DMS153 (cell line): ENCODE data around the gene TBC1D4.
A peak's percentile ranks its signal among the peaks of the same experiment; 100 is the strongest.

Experiments
- DNase-seq: peaks from one replicate; lab custom pipeline; 2025; lab: John Stamatoyannopoulos, UW

The TBC1D4 gene

DNA sequence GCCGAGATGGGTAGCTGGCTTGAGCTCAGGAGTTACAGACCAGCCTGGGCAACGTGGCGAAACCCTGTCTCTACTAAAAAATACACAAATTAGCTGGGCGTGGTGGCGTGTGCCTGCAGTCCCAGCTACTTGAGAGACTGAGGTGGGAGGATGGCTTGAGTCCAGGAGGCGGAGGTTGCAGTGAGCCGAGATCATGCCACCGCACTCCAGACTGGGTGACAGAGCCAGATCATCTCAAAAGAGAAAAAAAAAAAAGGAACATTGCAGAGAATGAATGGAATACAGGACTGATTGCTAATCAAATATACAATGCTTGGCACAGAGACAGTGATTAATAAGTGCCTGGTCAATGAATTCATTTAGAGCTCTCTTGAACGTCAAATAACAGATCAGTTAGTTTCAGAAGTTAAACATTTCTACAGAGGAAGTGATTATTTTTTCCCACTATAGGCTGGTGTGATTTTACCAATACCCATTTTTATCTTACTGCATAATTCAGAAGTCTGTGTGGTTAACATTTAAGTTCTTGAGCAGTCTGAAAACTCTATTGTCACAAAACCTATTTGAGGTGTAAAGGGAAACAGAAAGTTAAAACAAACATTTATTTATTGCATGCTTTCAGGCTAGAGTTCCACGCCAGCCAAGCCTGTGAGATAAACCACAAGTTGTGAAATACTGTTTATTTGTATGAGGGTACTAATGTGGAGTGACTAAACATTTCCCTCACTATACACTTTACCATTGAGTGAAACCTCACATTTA is 7.7 kb upstream of the TBC1D4 start:
- DNase-seq: no peak

DNA sequence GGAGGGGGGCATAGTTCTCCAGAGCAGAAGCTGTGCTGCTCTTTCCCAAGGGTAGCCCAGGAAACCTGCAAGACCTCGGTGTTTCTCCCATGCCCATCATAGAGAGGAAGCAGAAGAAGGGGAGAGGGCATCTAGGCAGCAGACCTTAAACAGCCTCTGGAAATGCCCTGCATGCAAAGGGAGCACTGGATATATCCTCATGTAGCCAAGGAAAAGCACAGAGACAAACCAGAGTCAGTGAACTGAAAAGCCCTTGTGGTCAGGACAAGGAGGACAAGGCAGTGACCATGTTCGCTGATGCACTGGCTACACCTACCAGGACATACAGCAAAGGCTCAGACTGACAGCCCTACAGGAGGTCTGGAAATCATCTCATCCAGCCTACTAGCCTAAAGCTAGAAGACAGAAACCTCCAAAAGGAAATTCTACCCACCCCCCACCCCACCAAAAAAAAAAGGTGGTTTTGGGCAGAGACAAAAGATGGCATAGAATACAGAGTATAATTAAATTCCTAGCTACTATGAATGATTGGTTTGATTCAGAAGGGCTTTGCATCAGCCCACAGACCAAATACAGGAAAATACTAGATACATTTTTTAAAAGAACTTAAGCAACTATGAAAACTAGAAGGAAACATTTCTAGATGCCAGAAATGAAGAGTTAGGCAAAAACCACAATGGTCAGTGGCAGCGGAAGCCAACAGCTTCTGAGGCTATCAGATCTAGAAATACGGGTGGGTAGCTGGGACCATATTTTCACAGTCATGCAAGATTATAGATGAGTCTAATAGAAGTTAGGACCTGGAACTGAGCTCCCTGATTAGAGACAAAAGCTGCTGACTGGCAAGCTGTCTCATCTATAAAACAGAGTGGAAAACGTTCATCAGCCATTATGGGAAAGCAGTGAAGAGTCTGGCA is 4.4 kb upstream of the TBC1D4 start:
- no peak for DNase-seq

DNA sequence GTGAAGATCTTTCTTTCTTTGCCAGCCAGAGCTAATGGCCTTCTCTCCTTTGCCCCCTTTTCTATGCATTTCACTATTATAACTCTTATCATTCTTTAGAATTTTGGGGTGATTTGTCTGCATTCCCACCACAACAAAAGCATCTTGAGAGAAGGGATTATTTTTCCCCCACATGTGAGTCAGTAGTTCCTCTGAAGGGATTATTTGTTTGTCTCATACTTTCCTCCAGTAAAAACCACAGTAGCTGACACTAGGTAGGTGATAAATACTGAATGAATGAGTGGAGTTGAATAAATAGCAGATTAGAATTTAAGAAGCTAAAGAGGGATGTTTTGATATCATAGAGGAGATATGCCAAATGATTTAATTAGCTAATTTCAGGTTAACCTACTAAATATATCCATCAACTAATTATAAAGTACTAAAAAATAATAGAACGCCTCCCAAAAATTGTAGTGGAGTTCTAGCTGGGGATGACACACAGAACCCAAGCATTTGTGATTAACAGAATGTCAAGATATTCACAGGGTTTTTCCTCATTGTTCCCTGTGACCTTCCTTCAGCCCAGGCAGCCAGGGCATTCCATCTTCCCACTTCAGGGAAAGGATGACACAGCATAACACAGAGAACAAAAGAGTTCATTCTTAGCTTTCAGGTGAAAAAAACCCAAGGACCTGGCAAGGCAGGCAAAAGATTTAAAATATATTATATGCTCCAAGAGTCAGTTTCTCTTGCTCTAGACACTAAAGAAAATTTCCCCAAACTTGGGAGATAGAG is 3.5 kb upstream of the TBC1D4 start:
- DNase-seq: no peak

DNA sequence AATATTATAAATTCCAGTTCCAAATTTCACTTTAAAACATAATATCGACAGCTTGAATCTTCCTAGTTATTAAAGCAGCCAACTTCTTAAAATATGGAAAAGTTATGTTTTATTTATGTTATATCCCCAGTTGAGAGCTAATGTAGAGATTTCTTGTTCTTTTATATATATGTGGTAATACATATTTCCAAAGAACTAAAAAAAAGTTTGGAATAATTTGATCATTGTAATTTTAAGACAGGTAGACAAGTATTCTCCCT is 781 bp upstream of the TBC1D4 start:
- no peak for DNase-seq

DNA sequence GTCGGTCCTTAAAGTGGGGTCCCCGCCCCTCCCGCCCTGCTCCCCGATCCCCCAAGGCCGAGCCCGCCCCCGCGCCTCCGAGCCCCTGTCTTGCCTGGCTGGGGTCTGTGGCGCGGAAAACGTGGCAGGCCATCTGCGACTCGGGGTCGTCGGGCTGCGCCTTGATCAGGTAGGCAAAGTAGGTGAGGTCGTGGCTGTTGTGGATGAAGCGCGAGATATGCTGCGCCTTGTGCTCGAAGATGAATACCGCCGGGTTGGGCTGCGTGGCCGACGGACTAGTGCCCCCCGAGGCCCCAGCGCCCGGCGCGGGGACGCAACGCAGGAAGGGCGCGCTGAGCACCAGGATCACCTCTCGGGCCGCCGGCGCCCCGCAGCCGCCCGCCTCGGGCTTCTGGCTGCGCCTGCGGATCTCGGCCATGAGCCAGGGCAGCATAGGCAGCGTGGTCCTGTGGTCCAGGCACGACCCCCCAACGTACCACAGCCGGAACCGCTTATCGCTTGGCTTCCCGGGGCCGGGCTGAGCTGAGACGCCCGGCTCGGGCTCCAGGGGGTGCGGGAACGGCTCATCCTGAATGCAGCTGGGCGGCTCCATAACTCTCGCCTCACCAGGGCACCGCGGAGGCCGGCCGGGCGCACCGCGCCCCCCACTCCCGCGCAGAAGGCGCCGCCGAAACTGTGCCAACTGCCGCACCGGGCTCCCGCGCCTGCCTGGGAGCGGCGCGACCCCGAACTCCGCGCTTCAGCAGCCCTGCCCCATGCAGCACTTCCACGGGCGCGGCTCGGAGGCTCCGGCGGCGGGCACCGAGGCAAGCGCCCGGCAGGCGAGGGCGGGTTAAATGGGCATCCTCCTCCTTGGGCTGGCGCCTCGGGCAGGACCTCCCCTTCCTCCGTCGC is 546 bp downstream of the TBC1D4 start:
- no peak for DNase-seq

DNA sequence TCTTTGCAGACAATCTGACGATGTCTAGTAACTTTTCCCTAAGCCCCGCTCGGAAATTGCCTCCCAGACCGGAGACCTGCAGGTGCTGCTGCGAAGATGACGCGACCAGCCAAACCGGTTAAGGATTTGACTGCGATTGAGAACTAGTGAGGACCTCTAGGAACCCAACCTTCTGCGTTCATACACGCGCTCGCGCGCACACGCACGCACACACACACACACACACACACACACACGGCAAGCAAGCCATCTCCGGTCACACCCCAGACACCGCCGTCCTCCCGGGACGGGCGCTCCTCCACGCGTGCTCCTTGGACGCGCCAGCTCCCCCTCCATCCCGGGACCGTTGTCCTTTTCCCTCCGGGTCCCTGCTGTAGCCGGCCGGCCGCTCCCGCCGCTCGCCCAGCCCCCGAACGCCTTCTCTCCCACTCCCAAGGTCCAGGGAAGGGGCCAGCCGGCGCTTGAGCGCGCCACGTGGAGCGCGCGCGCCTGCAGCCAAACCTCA is 1.2 kb downstream of the TBC1D4 start:
- peak; percentile 69 for DNase-seq

DNA sequence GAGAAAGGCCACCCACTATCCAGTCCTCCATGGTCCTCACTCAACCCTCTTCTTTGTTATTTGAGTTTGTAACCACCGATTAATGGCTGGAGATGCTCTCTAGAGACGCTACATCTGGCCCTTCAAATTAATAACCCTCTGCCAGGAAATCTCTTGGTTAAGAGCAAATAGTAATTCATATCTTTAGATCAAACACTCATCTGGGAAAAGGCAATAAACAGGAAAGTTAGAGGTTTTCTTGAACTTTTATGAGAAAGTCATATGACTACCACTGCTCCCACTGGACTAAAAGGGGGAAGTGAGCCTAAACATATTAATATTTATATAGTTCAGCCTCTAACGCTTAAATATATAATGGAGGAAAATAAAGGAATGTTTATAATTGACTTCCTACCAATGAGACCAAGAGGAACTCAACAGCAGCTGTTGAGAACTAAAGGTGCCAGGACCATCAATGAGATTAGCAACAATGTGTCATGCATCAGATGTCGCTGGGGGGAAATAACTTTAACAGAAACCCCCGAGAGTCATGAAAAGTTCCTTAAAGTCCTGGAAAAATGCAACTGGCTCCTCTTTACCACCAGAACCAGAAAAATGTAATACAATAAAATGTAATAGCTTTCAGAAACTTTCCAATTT is 2.7 kb downstream of the TBC1D4 start:
- peak; percentile 35 for DNase-seq

DNA sequence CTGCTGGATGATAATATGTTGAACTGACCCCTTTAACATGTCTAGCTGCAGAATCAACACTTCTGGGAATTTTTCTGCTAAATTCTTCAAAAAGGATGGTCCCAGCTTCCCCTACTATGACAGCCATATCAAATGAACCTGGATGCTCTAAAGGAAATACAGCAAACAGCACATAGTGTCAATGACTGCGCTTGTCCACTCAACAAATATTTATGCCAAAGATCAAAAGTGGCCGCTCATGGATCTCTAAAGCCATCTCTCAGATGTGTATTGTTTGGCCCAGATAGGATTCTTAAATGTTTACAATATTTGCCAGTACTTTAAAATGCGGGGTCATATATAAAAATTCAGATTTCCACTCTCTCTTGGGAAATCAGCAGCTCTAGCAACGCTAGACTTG is 3.3 kb downstream of the TBC1D4 start:
- DNase-seq: no peak

DNA sequence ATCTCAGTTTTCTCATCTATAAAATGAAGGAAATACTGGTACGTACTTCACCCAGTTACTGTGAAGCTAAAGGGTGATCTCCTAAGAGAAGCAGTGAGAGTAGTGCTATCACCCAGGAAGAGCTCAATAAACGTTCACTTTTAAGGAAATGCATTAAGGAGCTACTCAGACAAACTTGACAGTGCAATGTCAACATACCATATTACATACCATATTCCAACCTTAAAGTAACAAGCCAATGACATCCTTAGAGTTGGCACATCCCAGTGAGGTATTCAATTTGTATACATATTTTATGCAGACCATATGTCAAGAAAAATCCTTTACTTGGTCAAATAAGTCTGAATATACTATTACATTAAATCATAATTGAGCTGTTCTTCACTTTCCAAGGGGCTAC is 7.0 kb downstream of the TBC1D4 start:
- no peak for DNase-seq

DNA sequence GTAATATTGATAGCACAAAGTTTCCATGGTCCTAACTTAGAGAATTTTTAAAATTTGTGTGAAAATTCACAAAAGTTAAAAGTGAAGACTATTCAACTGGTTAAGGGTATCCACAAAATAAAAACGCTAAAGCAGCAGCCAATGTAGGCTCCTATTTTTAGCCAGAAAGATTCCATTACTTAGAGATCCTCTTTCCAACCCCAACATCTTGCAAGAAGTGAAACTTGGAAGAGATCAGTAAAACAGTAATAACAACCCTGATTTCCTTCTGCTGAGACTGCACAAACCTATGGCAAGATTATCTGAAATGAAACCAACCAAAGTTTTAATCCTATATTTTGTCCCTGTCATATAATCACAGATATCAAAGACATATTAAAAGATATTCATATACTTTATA is 8.5 kb downstream of the TBC1D4 start:
- no peak for DNase-seq

DNA sequence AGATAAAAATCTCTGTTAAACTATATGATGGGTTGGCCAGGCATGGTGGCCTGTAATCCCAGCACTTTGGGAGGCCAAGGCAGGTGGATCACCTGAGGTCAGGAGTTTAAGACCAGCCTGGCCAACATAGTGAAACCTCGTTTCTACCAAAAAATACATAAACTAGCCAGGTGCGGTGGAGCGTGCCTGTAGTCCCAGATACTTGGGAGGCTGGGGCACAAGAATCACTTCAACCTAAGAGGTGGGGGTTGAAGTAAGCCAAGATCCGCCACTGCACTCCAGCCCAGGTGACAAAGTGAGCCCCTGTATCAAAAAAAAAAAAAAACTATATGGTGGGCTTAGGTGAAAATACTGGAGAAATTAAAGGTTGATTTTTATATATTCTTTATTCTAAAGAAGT is 11.3 kb downstream of the TBC1D4 start:
- no peak for DNase-seq

DNA sequence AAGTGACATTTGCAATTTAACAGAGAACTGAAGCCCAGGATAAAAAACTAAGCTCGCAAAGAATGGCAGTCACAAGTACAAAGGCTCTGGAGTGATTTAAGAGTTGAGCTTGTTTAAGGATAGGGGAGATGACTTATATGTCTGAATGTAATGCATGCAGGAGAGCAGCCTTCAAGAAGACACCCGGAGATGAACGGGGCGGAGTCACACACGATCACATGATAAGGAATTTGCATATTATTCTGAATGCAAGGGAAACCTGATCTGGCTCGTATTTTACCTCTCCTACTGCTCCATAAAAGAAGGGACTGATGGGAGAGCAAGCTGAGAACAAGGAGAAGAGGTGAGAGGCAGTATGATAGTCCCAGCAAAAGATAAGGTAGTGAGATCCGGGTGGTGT is 12.9 kb downstream of the TBC1D4 start:
- no peak for DNase-seq

DNA sequence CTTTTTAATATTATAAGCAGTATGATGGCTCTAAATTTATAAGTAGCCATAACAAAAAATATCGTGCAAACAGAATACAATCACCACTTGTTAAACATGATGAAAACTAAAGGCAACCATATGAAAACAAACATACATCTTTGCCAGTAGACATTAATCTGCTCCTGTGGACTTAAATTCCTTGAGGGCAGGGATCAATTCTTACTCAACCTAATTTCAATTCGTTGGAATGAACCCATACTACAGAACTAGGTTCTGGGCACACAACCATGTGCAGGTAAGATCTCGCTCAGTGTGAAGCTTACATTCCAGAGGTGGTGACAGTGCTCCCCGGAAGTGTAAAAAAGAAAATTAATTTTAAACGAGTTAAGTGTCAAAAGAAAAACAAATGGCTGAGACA is 13.4 kb downstream of the TBC1D4 start:
- DNase-seq: no peak

DNA sequence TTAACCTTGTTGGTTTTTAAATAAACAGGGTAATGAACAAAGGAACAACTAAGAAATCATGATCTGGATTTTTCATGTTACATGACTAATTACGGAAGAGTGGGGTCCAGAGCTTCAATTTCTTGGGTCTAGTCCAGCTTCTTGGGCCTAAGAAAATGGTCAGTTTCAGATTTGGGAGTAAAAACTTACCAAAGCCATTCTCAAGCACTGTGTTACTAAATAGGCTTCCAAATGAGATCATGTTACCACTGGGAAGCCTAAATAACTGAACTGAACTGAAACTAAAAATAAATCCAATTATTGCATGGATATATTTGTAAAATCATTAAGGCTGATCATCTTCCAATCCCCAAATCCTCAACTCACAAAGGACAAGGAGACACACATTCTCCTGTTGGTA is 13.9 kb downstream of the TBC1D4 start:
- DNase-seq: no peak

DNA sequence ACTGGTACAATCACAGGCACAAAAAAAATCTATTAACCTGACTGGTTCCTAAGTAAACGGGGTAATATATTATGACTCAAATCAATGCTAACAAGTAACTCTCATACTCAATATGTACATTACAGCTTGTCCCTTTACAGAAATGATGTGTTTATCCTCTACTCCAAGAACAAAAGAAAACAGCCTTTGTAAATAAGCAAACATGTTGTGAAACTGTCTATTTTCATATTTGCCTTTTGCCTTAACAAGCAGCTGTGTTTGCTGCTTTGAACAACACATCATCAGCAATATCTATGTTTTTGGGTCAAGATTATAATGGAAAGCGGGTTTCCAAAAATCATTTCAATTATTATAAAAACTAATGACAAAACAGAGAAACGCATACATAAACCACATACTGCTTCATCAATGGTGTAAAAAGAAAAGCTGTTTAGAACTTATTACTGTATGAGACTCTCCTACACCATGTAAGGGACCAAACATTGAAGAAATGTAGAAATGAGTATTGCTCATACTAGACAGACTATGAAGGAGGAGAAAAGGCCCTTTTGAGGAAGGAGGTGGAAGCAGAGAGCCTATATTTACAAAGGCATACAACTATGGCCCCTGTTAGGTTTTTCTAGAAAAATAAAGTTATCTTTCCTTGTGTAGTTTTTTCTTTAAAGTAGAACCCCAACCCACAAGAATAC is 14.8 kb downstream of the TBC1D4 start:
- DNase-seq: peak; percentile 31

DNA sequence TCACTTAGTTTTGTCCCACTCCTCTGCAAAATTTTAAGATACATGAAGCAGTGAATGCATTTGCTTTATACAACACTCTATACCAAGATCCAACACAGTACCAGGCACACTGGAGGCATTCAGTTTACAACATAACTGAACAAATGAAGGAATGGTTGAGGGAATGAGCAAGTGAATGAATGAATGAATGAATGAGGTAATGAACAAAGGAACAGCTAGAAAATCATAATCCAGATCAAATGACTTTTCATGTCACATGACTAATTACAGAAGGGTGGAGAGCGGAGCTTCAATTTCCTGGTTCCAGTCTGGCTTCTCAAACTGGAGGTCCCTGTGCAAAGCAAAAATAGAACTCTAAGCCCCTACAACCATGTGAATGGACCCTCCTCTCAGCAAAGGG is 16.7 kb downstream of the TBC1D4 start:
- no peak for DNase-seq

DNA sequence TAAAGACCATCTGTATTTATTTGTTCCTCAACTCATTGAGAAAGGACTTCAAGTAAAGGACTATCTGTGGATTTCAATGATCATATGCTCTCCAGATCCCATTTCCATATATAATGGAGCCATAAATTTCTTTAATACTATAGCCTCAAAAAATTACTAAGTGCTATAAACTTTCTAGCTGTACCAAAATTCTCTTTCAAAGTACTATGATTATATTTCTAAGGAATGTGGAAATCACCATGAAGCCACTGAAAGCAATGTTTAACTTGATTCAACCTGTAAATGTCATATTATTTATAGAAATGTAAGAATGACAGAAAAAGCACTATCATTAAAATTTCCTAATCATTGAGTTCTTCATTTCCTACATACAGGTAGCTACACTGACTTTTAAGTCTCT is 20.7 kb downstream of the TBC1D4 start:
- DNase-seq: no peak

DNA sequence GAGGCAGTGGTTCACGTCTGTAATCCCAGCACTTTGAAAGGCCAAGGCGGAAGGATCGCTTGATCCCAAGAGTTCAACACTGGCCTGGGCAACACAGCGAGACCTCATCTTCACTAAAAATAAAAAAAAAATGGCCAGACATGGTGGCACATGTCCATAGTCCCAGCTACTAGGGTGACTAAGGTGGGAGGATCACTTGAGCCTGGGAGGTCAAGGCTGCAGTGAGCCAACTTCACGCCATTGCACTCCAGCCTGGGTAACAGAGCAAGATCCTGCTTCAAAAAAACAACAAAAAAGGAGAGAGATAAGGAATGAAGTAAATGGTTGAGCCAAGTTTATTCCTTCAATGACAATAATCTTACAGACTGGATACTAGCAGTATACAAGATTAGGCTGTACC is 21.3 kb downstream of the TBC1D4 start:
- no peak for DNase-seq

DNA sequence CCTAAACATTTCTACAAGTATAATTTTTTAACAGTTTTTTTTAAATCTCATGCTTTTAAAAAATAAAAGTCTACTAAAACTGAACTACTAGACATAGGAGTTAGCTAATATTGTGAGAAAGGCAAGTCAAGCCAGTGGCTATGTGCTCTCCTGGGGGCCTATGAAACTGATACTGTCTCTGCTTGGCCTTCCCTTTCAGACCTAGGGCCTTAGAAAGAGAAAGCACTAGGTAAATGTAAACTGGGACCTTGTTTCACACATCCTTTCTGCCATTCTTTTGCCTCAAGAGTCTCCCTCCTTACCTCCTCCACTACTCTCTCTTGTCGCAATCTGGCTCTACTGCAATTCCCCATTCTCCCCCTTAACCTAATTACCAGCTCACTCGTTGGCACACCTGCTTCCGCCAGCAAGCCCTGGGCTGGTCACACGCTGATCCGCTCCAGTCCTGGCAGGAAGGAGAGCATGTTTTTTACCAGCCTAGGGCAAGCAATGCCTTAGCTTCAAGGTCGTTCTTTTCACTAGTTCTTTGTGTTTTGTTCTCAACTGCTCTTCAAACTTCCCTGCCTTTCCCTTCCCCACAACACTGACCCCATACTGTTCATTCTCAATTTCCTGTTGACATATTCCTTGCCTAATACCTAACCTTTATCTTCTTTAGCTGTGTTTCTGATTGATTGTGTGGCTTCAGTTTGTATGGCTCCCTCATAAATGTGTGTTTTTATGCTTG is 23.1 kb downstream of the TBC1D4 start:
- peak; percentile 80 for DNase-seq

DNA sequence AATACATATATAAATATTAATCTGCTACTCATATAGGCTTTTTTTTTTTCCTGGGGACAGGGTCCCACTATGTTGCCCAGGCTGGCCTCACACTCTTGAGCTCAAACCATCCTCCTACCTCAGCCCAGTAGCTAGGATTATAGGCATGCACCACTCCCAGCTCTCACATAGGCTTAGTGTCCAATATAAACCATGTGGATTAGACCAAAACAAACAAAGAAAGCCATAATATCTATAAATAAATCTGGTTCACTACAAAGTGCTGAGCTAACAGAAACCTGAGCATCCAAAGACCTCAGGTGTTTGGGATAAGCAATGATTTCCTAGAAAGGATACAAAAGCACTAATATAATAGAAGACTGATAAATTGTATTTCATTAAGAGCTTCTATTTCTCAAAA is 26.0 kb downstream of the TBC1D4 start:
- DNase-seq: no peak
